Measurements from ENCODE around the gene BICD2.

- TF ChIP-seq CTCF (IDR thresholded peaks at IDR 0.05; ENCODE audit: poor library complexity, severe bottlenecking) (no peak), RAD21 (conservative IDR thresholded peaks at IDR 0.05) (no peak), REST (IDR thresholded peaks at IDR 0.05; ENCODE audit: borderline replicate concordance) (no peak), EP300 (conservative IDR thresholded peaks at IDR 0.05; ENCODE audit: poor library complexity, severe bottlenecking) (no peak)
Observed at GRCh38 chr9:92720807-92721535, 43.7 kb downstream of the BICD2 start.

All from neural cell (in vitro differentiated cells).